Measurements from ENCODE around the gene IGF2BP3. TPM values are rescaled to one million over a fixed set of nuclear protein-coding genes. Genes with fewer than 3 reads are reported as not detected.
A peak's percentile ranks its signal among the peaks of the same experiment; 100 is the strongest.

Gene IGF2BP3
- total RNA-seq, 4 donors from 2014 or later = 0.32 to 2.3 (median 1.4) TPM

- ATAC-seq (ENCODE audit: low FRiP score) (no peak), DNase-seq (ENCODE audit: low spot score) (no peak)
- no peak for TF ChIP-seq CTCF (IDR thresholded peaks at IDR 0.05)
Observed at GRCh38 chr7:23471106-23471859, 992 bp upstream of the IGF2BP3 start.

GRCh38 chr7:23469961-23470250 lies 385 bp downstream of the IGF2BP3 start:
- ATAC-seq (ENCODE audit: low FRiP score) (no peak), DNase-seq (ENCODE audit: low spot score) (no peak)
- TF ChIP-seq CTCF (IDR thresholded peaks at IDR 0.05) = no peak

DNA sequence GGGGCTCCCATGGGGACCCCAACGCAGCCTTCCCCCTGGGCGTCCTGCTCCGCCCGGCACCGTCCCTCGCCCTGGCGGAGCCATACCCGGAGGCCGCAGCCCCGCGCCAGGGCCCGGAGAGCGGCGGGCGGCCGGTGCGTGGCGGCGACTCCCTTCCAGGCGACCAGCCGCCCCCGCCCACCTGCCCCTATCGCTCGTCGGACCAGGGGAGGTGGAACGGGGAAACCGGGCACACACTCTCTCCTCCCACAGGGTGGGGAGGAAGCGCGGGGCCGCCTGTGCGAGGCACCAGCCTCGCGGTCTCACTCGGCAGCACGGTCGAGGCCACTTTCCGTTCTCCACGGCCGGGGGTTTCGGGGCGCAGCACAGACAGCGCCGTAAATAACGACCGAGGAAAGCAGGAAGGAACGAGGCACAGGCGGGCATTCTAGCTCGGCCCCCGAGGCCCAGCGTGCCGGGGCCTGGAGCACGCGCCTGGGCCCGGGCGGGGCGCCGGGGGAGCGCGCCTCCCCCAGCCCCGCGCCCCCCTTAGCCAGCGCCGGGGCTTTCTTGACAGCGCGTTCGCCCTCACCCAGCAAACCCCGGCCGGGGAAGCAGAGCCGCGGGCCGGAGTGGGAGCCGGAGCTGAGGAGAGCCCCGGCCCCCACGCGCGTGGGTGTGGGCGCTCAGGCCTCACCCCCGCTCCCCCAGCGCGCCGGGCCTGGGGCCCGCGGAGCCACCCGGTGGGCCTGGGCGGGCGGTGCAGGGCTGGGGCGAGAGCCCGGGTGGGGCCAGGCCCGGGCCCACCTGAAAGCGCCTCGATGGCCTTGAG lies 936 bp downstream of the IGF2BP3 start:
- no peak for ATAC-seq (ENCODE audit: low FRiP score)
- TF ChIP-seq CTCF (IDR thresholded peaks at IDR 0.05) = no peak
- DNase-seq (ENCODE audit: low spot score) = no peak

- ATAC-seq (ENCODE audit: low FRiP score) (no peak), DNase-seq (ENCODE audit: low spot score) (no peak)
- no peak for TF ChIP-seq CTCF (IDR thresholded peaks at IDR 0.05)
Observed at GRCh38 chr7:23468526-23469149, 1.7 kb downstream of the IGF2BP3 start.

GRCh38 chr7:23467806-23468525 lies 2.3 kb downstream of the IGF2BP3 start:
- peak; percentile 36 for ATAC-seq (ENCODE audit: low FRiP score)

More at GRCh38 chr7:23467806-23468525, 2.3 kb downstream of the IGF2BP3 start:
- no peak for TF ChIP-seq CTCF (IDR thresholded peaks at IDR 0.05)
- DNase-seq (ENCODE audit: low spot score) = no peak
